HL-60 (cell line): ENCODE measurements around the gene ABAT.

ENCODE experiments used
- POLR2AphosphoS5 ChIP-seq: IDR thresholded peaks from 2 replicates; pipeline ENCODE4 v1.6.1; 2012; ENCODE audit warnings: low read depth
- TF ChIP-seq, protein P1 (sequence below): IDR thresholded peaks from one replicate; pipeline ENCODE4 v1.5.1; 2011; ENCODE audit warnings: low read length, control low read depth, inconsistent platforms; ENCODE audit not compliant: insufficient read depth

DNA sequence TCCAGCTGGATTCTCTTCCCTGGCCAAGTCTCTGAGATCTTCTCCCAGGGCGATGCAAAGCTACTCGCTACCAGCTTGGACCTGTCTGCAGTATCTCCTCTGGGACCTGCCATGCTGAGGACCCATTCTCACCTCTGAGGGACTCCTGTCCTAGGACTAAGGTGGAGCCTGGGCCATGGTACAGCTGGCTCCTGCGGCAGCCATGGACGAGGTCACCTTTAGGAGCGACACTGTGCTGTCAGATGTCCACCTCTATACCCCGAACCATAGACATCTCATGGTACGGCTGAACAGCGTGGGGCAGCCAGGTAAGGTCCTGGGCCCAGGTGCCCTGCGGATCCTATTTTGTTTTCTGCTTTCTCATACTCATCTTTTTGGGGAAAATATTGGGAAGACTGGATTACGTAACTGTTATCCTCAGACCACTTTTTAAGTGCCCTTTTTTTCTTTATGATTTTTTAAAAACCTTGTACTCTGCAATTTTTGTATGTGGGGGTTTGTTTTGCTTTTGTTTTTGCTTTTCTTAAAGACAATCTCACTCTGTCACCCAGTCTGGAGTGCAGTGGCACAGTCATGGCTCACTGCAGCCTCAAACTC, 48.8 kb upstream of the ABAT start:
- TF ChIP-seq, protein P1, sequence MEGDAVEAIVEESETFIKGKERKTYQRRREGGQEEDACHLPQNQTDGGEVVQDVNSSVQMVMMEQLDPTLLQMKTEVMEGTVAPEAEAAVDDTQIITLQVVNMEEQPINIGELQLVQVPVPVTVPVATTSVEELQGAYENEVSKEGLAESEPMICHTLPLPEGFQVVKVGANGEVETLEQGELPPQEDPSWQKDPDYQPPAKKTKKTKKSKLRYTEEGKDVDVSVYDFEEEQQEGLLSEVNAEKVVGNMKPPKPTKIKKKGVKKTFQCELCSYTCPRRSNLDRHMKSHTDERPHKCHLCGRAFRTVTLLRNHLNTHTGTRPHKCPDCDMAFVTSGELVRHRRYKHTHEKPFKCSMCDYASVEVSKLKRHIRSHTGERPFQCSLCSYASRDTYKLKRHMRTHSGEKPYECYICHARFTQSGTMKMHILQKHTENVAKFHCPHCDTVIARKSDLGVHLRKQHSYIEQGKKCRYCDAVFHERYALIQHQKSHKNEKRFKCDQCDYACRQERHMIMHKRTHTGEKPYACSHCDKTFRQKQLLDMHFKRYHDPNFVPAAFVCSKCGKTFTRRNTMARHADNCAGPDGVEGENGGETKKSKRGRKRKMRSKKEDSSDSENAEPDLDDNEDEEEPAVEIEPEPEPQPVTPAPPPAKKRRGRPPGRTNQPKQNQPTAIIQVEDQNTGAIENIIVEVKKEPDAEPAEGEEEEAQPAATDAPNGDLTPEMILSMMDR: no peak
- TF ChIP-seq POLR2AphosphoS5: no peak
